ENCODE data around the gene SMO.
"Not testable (repeated sequence)": the region's sequence is repeated elsewhere in the genome, so short reads cannot be mapped to it uniquely, and the experiment has no call there.

The SMO gene

GRCh38 chr7:129240119-129240820 lies 51.8 kb downstream of the SMO start:
- no peak for DNase-seq

- no peak for DNase-seq
Measured at GRCh38 chr7:129244220-129244619, 55.8 kb downstream of the SMO start.

- DNase-seq: no peak
Measured at GRCh38 chr7:129245533-129245932, 57.1 kb downstream of the SMO start.

GRCh38 chr7:129247087-129247486 lies 58.7 kb downstream of the SMO start:
- no peak for DNase-seq

GRCh38 chr7:129252128-129252527 lies 63.7 kb downstream of the SMO start:
- no peak for DNase-seq

GRCh38 chr7:129252603-129253002 lies 64.2 kb downstream of the SMO start:
- DNase-seq: not testable (repeated sequence)

- no peak for DNase-seq
Measured at GRCh38 chr7:129255800-129256199, 67.4 kb downstream of the SMO start.

GRCh38 chr7:129256221-129256620 lies 67.8 kb downstream of the SMO start:
- DNase-seq: no peak

- peak; percentile 26 for DNase-seq
Measured at GRCh38 chr7:129257168-129257567, 68.7 kb downstream of the SMO start.

GRCh38 chr7:129258649-129259389 lies 70.4 kb downstream of the SMO start:
- DNase-seq: no peak

- peak; percentile 33 for DNase-seq
Measured at GRCh38 chr7:129262324-129262723, 73.9 kb downstream of the SMO start.
